ENCODE results near the gene RTCB. TPM values are rescaled to one million over a fixed set of nuclear protein-coding genes. Genes with fewer than 3 reads are reported as not detected.

RTCB gene
- total and polyA plus RNA-seq, 2 experiments from 2014 or later: 52.5 to 99.0 TPM

GRCh38 chr22:32355760-32356159, 56.3 kb downstream of the RTCB start:
- peak overlapping the region; percentile 42 for H3K27ac Mint-ChIP-seq
- Histone ChIP-seq H3K4me1 (ENCODE audit: insufficient read depth) (no peaks in the 10 kb centered on the region), H3K4me2 (no peak overlapping the region), H2AFZ (no peak overlapping the region), H4K20me1 (replicated peaks; ENCODE audit: insufficient read depth) (no peaks in the 10 kb centered on the region), H3F3A (replicated peaks; ENCODE audit: low read depth) (no peaks in the 10 kb centered on the region), H3K36me3 (ENCODE audit: insufficient read depth) (no peaks in the 10 kb centered on the region), H3K27me3 (ENCODE audit: insufficient read depth) (no peaks in the 10 kb centered on the region), H3K4me3 (no peak overlapping the region), H3K27ac (ENCODE audit: low read depth) (no peak overlapping the region), H3K79me2 (replicated peaks; ENCODE audit: insufficient read depth) (no peaks in the 10 kb centered on the region), H3K9me2 (ENCODE audit: insufficient read depth) (no peaks in the 10 kb centered on the region)
- peaks cover 4% of the 10 kb centered on the region for H3K36me3 Mint-ChIP-seq (ENCODE audit: low read depth)
- no peak overlapping the region for H3K4me3 Mint-ChIP-seq
- peaks cover 18% of the 10 kb centered on the region for H3K4me1 Mint-ChIP-seq
- H3K27me3 Mint-ChIP-seq (ENCODE audit: insufficient read depth, low read depth, poor library complexity): peaks cover 12% of the 10 kb centered on the region
- ATAC-seq: peak; percentile 68
- TF ChIP-seq CTCF (conservative IDR thresholded peaks at IDR 0.05; ENCODE audit: low read depth in 2 of 2) (peak; percentile 47 to 70), NANOG (IDR thresholded peaks at IDR 0.05; ENCODE audit: borderline replicate concordance) (no peak), STAT1 (IDR thresholded peaks at IDR 0.05; ENCODE audit: unreplicated experiment) (no peak), ZNF331 (CRISPR knock-in tag; IDR thresholded peaks at IDR 0.05; ENCODE audit: low read depth) (no peak), EZH2 (IDR thresholded peaks at IDR 0.05; ENCODE audit: low read depth, unreplicated experiment) (no peak)
- H3K9me3 Mint-ChIP-seq: peaks cover 3% of the 10 kb centered on the region; the same call in 2 of the 3 replicates
- peak; percentile 72 for DNase-seq (ENCODE audit: low spot score)

- Mint-ChIP-seq H3K27me3 (ENCODE audit: insufficient read depth, low read depth, poor library complexity) (peaks cover 12% of the 10 kb centered on the region), H3K4me3 (peak overlapping the region; percentile 18; the same call in 1 of the 3 replicates), H3K4me1 (peaks cover 18% of the 10 kb centered on the region), H3K9me3 (peaks cover 3% of the 10 kb centered on the region; the same call in 2 of the 3 replicates), H3K27ac (no peak overlapping the region), H3K36me3 (ENCODE audit: low read depth) (peaks cover 4% of the 10 kb centered on the region)
- ATAC-seq (no peak), DNase-seq (ENCODE audit: low spot score) (peak; percentile 53)
- no peak for TF ChIP-seq REST (IDR thresholded peaks at IDR 0.05; ENCODE audit: unreplicated experiment)
- TF ChIP-seq CTCF (conservative IDR thresholded peaks at IDR 0.05; ENCODE audit: low read depth in 2 of 2): peak in 1 of 2 experiments; percentile 37; a peak in 2 of 4 replicates
- Histone ChIP-seq H3K27ac (ENCODE audit: low read depth) (no peak overlapping the region), H3K27me3 (ENCODE audit: insufficient read depth) (no peaks in the 10 kb centered on the region), H3K4me1 (ENCODE audit: insufficient read depth) (no peaks in the 10 kb centered on the region), H3K4me3 (no peak overlapping the region), H4K20me1 (replicated peaks; ENCODE audit: insufficient read depth) (no peaks in the 10 kb centered on the region), H3K4me2 (no peak overlapping the region), H3K36me3 (ENCODE audit: insufficient read depth) (no peaks in the 10 kb centered on the region), H3K79me2 (replicated peaks; ENCODE audit: insufficient read depth) (no peaks in the 10 kb centered on the region), H2AFZ (no peak overlapping the region), H3K9me2 (ENCODE audit: insufficient read depth) (no peaks in the 10 kb centered on the region), H3F3A (replicated peaks; ENCODE audit: low read depth) (no peaks in the 10 kb centered on the region)
These were observed 57.4 kb downstream of the RTCB start for GRCh38 chr22:32354360-32355351.
